GM12873 (cell line): ENCODE data around the gene CABP7.
A peak's percentile ranks its signal among the peaks of the same experiment; 100 is the strongest.

Source experiments
- CTCF ChIP-seq: IDR thresholded peaks from 2 replicates; pipeline ENCODE4 v1.5.1; 2012; ENCODE audit warnings: low read depth, mild to moderate bottlenecking, moderate library complexity, low read length, control low read depth; ENCODE audit not compliant: insufficient read depth; ENCODE audit errors: missing control alignments

The CABP7 gene

GRCh38 chr22:29695129-29695926, 24.5 kb upstream of the CABP7 start:
- TF ChIP-seq CTCF: no peak

- TF ChIP-seq CTCF: no peak
Measured at GRCh38 chr22:29697853-29698598, 21.8 kb upstream of the CABP7 start.

- no peak for TF ChIP-seq CTCF
Measured at GRCh38 chr22:29700206-29700899, 19.4 kb upstream of the CABP7 start.

GRCh38 chr22:29700900-29701154, 19.0 kb upstream of the CABP7 start:
- TF ChIP-seq CTCF: no peak

GRCh38 chr22:29701155-29701999, 18.4 kb upstream of the CABP7 start:
- TF ChIP-seq CTCF: peak; percentile 38

GRCh38 chr22:29702000-29702930, 17.5 kb upstream of the CABP7 start:
- TF ChIP-seq CTCF: no peak
